SJSA1 (cell line): ENCODE data around the gene GOT2. TPM values are rescaled to one million over a fixed set of nuclear protein-coding genes. Genes with fewer than 3 reads are reported as not detected.
"Not testable (repeated sequence)": the region's sequence is repeated elsewhere in the genome, so short reads cannot be mapped to it uniquely, and the experiment has no call there.

ENCODE experiments used
- DNase-seq, 2 experiments: peaks; one replicate each; pipeline ENCODE4 v3.0.0-alpha.2; 2015 to 2020; ENCODE audit warnings: low spot score in 2 of 2, low read depth in 1 of 2
- H3K27ac ChIP-seq: fragments of 250-450 bp; sonication (Bioruptor Pico); 2 replicates; pipeline ENCODE4 v1.5.1; 2020; ENCODE audit warnings: mild to moderate bottlenecking, moderate library complexity
- H3K27me3 ChIP-seq: fragments of 250-450 bp; sonication (Bioruptor Pico); replicated peaks from 2 replicates; pipeline ENCODE4 v1.5.1; 2020; ENCODE audit warnings: mild to moderate bottlenecking, moderate library complexity
- H3K36me3 ChIP-seq: fragments of 250-450 bp; sonication (Bioruptor Pico); 2 replicates; pipeline ENCODE4 v1.5.1; 2020; ENCODE audit warnings: mild to moderate bottlenecking
- H3K4me1 ChIP-seq: fragments of 250-450 bp; sonication (Bioruptor Pico); replicated peaks from 2 replicates; pipeline ENCODE4 v1.6.1; 2021; ENCODE audit warnings: mild to moderate bottlenecking
- H3K4me3 ChIP-seq: fragments of 250-450 bp; sonication (Bioruptor Pico); 2 replicates; pipeline ENCODE4 v1.5.1; 2020; ENCODE audit warnings: mild to moderate bottlenecking
- H3K9me3 ChIP-seq: fragments of 250-450 bp; sonication (Bioruptor Pico); replicated peaks from 2 replicates; pipeline ENCODE4 v1.5.1; 2020; ENCODE audit warnings: mild to moderate bottlenecking
- total RNA-seq: library from RNA; depleted of rRNA; stranded (reverse); fragments of >200 nt; shearing (Covaris generic); gene quantifications from 2 replicates; pipeline ENCODE4 v1.2.3, GENCODE V29; 2014; rRNA removed

GOT2 gene
- 38.0 and 57.4 TPM in 2 replicates for total RNA-seq

GRCh38 chr16:58733671-58734458 lies at the start of gene GOT2:
TSS of gene GOT2 (minus strand) at chr16:58734316. CDS start at chr16:58734228, 88 bp downstream.
- Histone ChIP-seq H3K36me3 (peaks cover 23% of the 10 kb centered on the region), H3K9me3 (no peaks in the 10 kb centered on the region), H3K4me1 (peaks cover 11% of the 10 kb centered on the region), H3K27me3 (no peaks in the 10 kb centered on the region), H3K4me3 (peak within 1 kb of the TSS; percentile 86), H3K27ac (peak within 1 kb of the TSS; percentile 42)
- peak; percentile 82 to 84 for DNase-seq

GRCh38 chr16:58779291-58779690 lies 45.2 kb upstream of the GOT2 start:
- not testable (repeated sequence) for H3K36me3 ChIP-seq, H3K27ac ChIP-seq, H3K4me3 ChIP-seq, H3K4me1 ChIP-seq, H3K27me3 ChIP-seq, DNase-seq, H3K9me3 ChIP-seq

GRCh38 chr16:58773870-58774269 lies 39.8 kb upstream of the GOT2 start:
- Histone ChIP-seq H3K27ac (no peak overlapping the region), H3K27me3 (no peaks in the 10 kb centered on the region), H3K36me3 (no peaks in the 10 kb centered on the region), H3K4me3 (no peak overlapping the region), H3K4me1 (no peaks in the 10 kb centered on the region), H3K9me3 (no peaks in the 10 kb centered on the region)
- DNase-seq = no peak

- H3K9me3 ChIP-seq = no peaks in the 10 kb centered on the region
- no peak overlapping the region for H3K4me3 ChIP-seq
- H3K27ac ChIP-seq = no peak overlapping the region
- no peaks in the 10 kb centered on the region for H3K27me3 ChIP-seq
- no peaks in the 10 kb centered on the region for H3K4me1 ChIP-seq
- DNase-seq = no peak
- H3K36me3 ChIP-seq = no peaks in the 10 kb centered on the region
These were observed 34.0 kb upstream of the GOT2 start for GRCh38 chr16:58768145-58768544.

GRCh38 chr16:58767581-58767980 lies 33.5 kb upstream of the GOT2 start:
- no peak overlapping the region for H3K27ac ChIP-seq
- H3K36me3 ChIP-seq = no peaks in the 10 kb centered on the region
- H3K9me3 ChIP-seq = no peaks in the 10 kb centered on the region
- no peaks in the 10 kb centered on the region for H3K27me3 ChIP-seq
- no peaks in the 10 kb centered on the region for H3K4me1 ChIP-seq
- H3K4me3 ChIP-seq = no peak overlapping the region
- DNase-seq = no peak

- Histone ChIP-seq H3K27me3 (peaks cover 19% of the 10 kb centered on the region), H3K4me3 (no peak overlapping the region), H3K36me3 (no peaks in the 10 kb centered on the region), H3K27ac (no peak overlapping the region), H3K9me3 (no peaks in the 10 kb centered on the region), H3K4me1 (no peaks in the 10 kb centered on the region)
- DNase-seq = no peak
These were observed 22.7 kb upstream of the GOT2 start for GRCh38 chr16:58756650-58757332.

- Histone ChIP-seq H3K27me3 (peaks cover 19% of the 10 kb centered on the region), H3K27ac (no peak overlapping the region), H3K36me3 (no peaks in the 10 kb centered on the region), H3K4me1 (no peaks in the 10 kb centered on the region), H3K9me3 (no peaks in the 10 kb centered on the region), H3K4me3 (no peak overlapping the region)
- peak in 1 of 2 experiments; percentile 9 for DNase-seq
These were observed 22.0 kb upstream of the GOT2 start for GRCh38 chr16:58755989-58756649.

GRCh38 chr16:58753711-58754134 lies 19.6 kb upstream of the GOT2 start:
- Histone ChIP-seq H3K9me3 (no peaks in the 10 kb centered on the region), H3K36me3 (no peaks in the 10 kb centered on the region), H3K4me1 (no peaks in the 10 kb centered on the region), H3K4me3 (no peak overlapping the region), H3K27ac (no peak overlapping the region), H3K27me3 (peaks cover 19% of the 10 kb centered on the region)
- no peak for DNase-seq

- Histone ChIP-seq H3K4me1 (no peaks in the 10 kb centered on the region), H3K27me3 (no peaks in the 10 kb centered on the region), H3K9me3 (no peaks in the 10 kb centered on the region), H3K36me3 (no peaks in the 10 kb centered on the region), H3K27ac (no peak overlapping the region), H3K4me3 (no peak overlapping the region)
- no peak for DNase-seq
These were observed 10.4 kb upstream of the GOT2 start for GRCh38 chr16:58744497-58744896.

- H3K36me3 ChIP-seq = no peaks in the 10 kb centered on the region
- H3K4me1 ChIP-seq = no peaks in the 10 kb centered on the region
- DNase-seq = no peak
- no peaks in the 10 kb centered on the region for H3K27me3 ChIP-seq
- no peak overlapping the region for H3K27ac ChIP-seq
- no peak overlapping the region for H3K4me3 ChIP-seq
- H3K9me3 ChIP-seq = no peaks in the 10 kb centered on the region
These were observed 7.9 kb upstream of the GOT2 start for GRCh38 chr16:58741976-58742375.

- H3K4me1 ChIP-seq = no peaks in the 10 kb centered on the region
- H3K27me3 ChIP-seq = no peaks in the 10 kb centered on the region
- no peaks in the 10 kb centered on the region for H3K36me3 ChIP-seq
- no peak overlapping the region for H3K4me3 ChIP-seq
- no peak overlapping the region for H3K27ac ChIP-seq
- no peak for DNase-seq
- no peaks in the 10 kb centered on the region for H3K9me3 ChIP-seq
These were observed 7.0 kb upstream of the GOT2 start for GRCh38 chr16:58741166-58741565.

- Histone ChIP-seq H3K27me3 (no peaks in the 10 kb centered on the region), H3K36me3 (peaks cover 3% of the 10 kb centered on the region; the same call in 1 of the 2 replicates), H3K4me1 (no peaks in the 10 kb centered on the region), H3K27ac (no peak overlapping the region), H3K9me3 (no peaks in the 10 kb centered on the region), H3K4me3 (no peak overlapping the region)
- no peak for DNase-seq
These were observed 4.7 kb upstream of the GOT2 start for GRCh38 chr16:58738672-58739296.

GRCh38 chr16:58736341-58736740 lies 2.2 kb upstream of the GOT2 start:
- DNase-seq = not testable (repeated sequence)

GRCh38 chr16:58734459-58734787 lies 307 bp upstream of the GOT2 start:
- H3K27me3 ChIP-seq = no peaks in the 10 kb centered on the region
- H3K27ac ChIP-seq = no peak overlapping the region
- H3K9me3 ChIP-seq = no peaks in the 10 kb centered on the region
- DNase-seq = no peak
- H3K4me1 ChIP-seq = peaks cover 11% of the 10 kb centered on the region
- H3K4me3 ChIP-seq = peak overlapping the region; percentile 86
- peaks cover 23% of the 10 kb centered on the region for H3K36me3 ChIP-seq

More at GRCh38 chr16:58736341-58736740, 2.2 kb upstream of the GOT2 start:
- not testable (repeated sequence) for H3K9me3 ChIP-seq, H3K27me3 ChIP-seq, H3K27ac ChIP-seq, H3K4me3 ChIP-seq
- peaks cover 11% of the 10 kb centered on the region for H3K4me1 ChIP-seq
- H3K36me3 ChIP-seq = peaks cover 14% of the 10 kb centered on the region
